Endothelial cell of umbilical vein (primary cell): ENCODE results near the gene FCN1. TPM values are rescaled to one million over a fixed set of nuclear protein-coding genes. Genes with fewer than 3 reads are reported as not detected.

Source experiments
- BruUV-seq: library from RNA; stranded (reverse); fragments of 400-500 nt; replicated peaks from 2 replicates; lab custom pipeline; 2021; lab: Mats Ljungman, UMichigan
- CTCF ChIA-PET: fragments of 300-600, 350-600 bp; sonication (Branson Sonifier 250); formaldehyde crosslinking; loops from one replicate; lab custom pipeline; 2021; ENCODE audit warnings: antibody characterized with exemption, inconsistent platforms; lab: Charles Lee
- POLR2A ChIA-PET: fragments of 300-600, 350-600 bp; sonication (Branson Sonifier 250); formaldehyde crosslinking; loops from one replicate; lab custom pipeline; 2021; ENCODE audit warnings: antibody characterized with exemption, inconsistent platforms; lab: Charles Lee
- DNase-seq: peaks from one replicate; pipeline ENCODE4 v3.0.0-alpha.2; 2011; ENCODE audit warnings: low read depth, low spot score
- FAIRE-seq: peaks from 2 replicates; lab custom pipeline; 2011; peaks lifted over from hg19 to GRCh38; lab: Jason Lieb, UNC
- H2AFZ ChIP-seq: 2 replicates; pipeline ENCODE4 v1.6.0; 2012; ENCODE audit warnings: low read depth, low read length, control low read depth, inconsistent platforms
- H3K27ac ChIP-seq: 2 replicates; pipeline ENCODE4 v1.5.1; 2011; ENCODE audit warnings: low read depth, mild to moderate bottlenecking, control low read depth, low read length, moderate library complexity; ENCODE audit not compliant: insufficient read depth
- H3K27me3 ChIP-seq, 2 experiments: 2 replicates each; pipeline versions ENCODE4 v1.6.0 to v1.6.1; 2011; ENCODE audit warnings: low read length in 2 of 2, mixed read lengths in 1 of 2; ENCODE audit not compliant: control insufficient read depth in 2 of 2, insufficient read depth in 2 of 2
- H3K36me3 ChIP-seq, 2 experiments: 2 replicates in 1 of 2; 3 replicates in 1 of 2; pipeline ENCODE4 v1.5.1; 2011; ENCODE audit warnings: low read length in 2 of 2, mild to moderate bottlenecking in 1 of 2, moderate library complexity in 1 of 2; ENCODE audit not compliant: control insufficient read depth in 2 of 2, insufficient read depth in 2 of 2; ENCODE audit errors: extremely low read depth in 1 of 2
- H3K4me1 ChIP-seq: 3 replicates; pipeline ENCODE4 v1.5.1; 2011; ENCODE audit warnings: mild to moderate bottlenecking, low read length; ENCODE audit not compliant: control insufficient read depth, insufficient read depth; ENCODE audit errors: extremely low read depth
- H3K4me2 ChIP-seq: 2 replicates; pipeline ENCODE4 v1.6.1; 2011; ENCODE audit warnings: low read length, control low read depth, mixed read lengths; ENCODE audit not compliant: insufficient read depth
- H3K4me3 ChIP-seq, 3 experiments: fragments of 200-600 bp in 1 of 3; sonication (generic), shearing (Covaris generic) in 1 of 3; replicated peaks in 1 of 3; 2 replicates each; pipeline ENCODE4 v1.5.1; 2011 to 2016; ENCODE audit warnings: control low read depth in 3 of 3, low read length in 3 of 3, mild to moderate bottlenecking in 2 of 3, inconsistent platforms in 1 of 3, low read depth in 1 of 3, moderate library complexity in 1 of 3; ENCODE audit not compliant: insufficient read depth in 1 of 3
- H3K79me2 ChIP-seq: 2 replicates; pipeline ENCODE4 v1.6.0; 2012; ENCODE audit warnings: low read length, inconsistent platforms; ENCODE audit not compliant: control insufficient read depth, insufficient read depth
- H3K9ac ChIP-seq: replicated peaks from 2 replicates; pipeline ENCODE3; 2011; ENCODE audit warnings: low read length, control low read depth; ENCODE audit not compliant: insufficient read depth; ENCODE audit errors: extremely low read depth
- H3K9me1 ChIP-seq: replicated peaks from 3 replicates; pipeline ENCODE4 v1.6.0; 2011; ENCODE audit warnings: mild to moderate bottlenecking, low read length; ENCODE audit not compliant: control insufficient read depth, insufficient read depth; ENCODE audit errors: extremely low read depth
- H3K9me3 ChIP-seq: replicated peaks from 2 replicates; pipeline ENCODE4 v1.5.1; 2012; ENCODE audit warnings: low read length, inconsistent platforms; ENCODE audit not compliant: control insufficient read depth, insufficient read depth
- H4K20me1 ChIP-seq: replicated peaks from 2 replicates; pipeline ENCODE3; 2011; ENCODE audit warnings: mild to moderate bottlenecking, low read length; ENCODE audit not compliant: control insufficient read depth, insufficient read depth; ENCODE audit errors: extremely low read depth
- CTCF ChIP-seq, 2 donors: IDR thresholded peaks; 1 replicate in 1 of 2; 2 replicates in 1 of 2; pipeline ENCODE4 v1.5.1; 2011; ENCODE audit warnings: low read length in 2 of 2, mild to moderate bottlenecking in 2 of 2, moderate library complexity in 2 of 2, control low read depth in 1 of 2, inconsistent platforms in 1 of 2, low read depth in 1 of 2; ENCODE audit not compliant: insufficient read depth in 1 of 2; ENCODE audit errors: extremely low read depth in 1 of 2
- EZH2 ChIP-seq: IDR thresholded peaks from 2 replicates; pipeline ENCODE4 v1.6.1; 2012; ENCODE audit warnings: borderline replicate concordance, low read depth, mild to moderate bottlenecking, moderate library complexity, low read length, inconsistent platforms; ENCODE audit not compliant: severe bottlenecking
- FOS ChIP-seq: IDR thresholded peaks from 2 replicates; pipeline ENCODE4 v1.6.1; 2011; ENCODE audit warnings: mild to moderate bottlenecking, low read length, moderate library complexity, borderline replicate concordance; ENCODE audit not compliant: insufficient read depth
- GATA2 ChIP-seq: IDR thresholded peaks from 2 replicates; pipeline ENCODE4 v1.7.0; 2011; ENCODE audit warnings: low read depth, mild to moderate bottlenecking, moderate library complexity, mixed read lengths, low read length; ENCODE audit not compliant: insufficient read length, insufficient read depth
- MAX ChIP-seq: IDR thresholded peaks from 2 replicates; pipeline ENCODE4 v1.6.1; 2011; ENCODE audit not compliant: insufficient read depth, insufficient read length
- MYC ChIP-seq: IDR thresholded peaks from one replicate; pipeline ENCODE4 v1.6.1; 2011; ENCODE audit warnings: mild to moderate bottlenecking, low read depth, low read length
- POLR2A ChIP-seq: IDR thresholded peaks from 2 replicates; pipeline ENCODE4 v1.6.1; 2012; ENCODE audit warnings: low read depth, mild to moderate bottlenecking, control low read depth, low read length
- POLR2AphosphoS5 ChIP-seq: IDR thresholded peaks from 2 replicates; pipeline ENCODE4 v1.6.1; 2012; ENCODE audit warnings: low read depth, mild to moderate bottlenecking, control low read depth, low read length, moderate library complexity; ENCODE audit not compliant: insufficient read depth
- dilution Hi-C: fragments of 300-500 bp; cut with MboI; formaldehyde crosslinking; loops from one replicate; pipeline ENCODE4 v1.15.0; 2019; ENCODE audit warnings: low sequenced_read_pairs; ENCODE audit not compliant: extremely low pct_ligation_motif_present
- intact Hi-C: fragments of 100-400 bp; cut with micrococcal nuclease; formaldehyde crosslinking; loops from one replicate; pipeline ENCODE4 v1.10.0; 2022
- polyA plus RNA-seq, 4 experiments: library from polyadenylated mRNA; depleted of rRNA in 3 of 4; stranded (reverse) in 3 of 4; unstranded in 1 of 4; fragments of >200 nt; gene quantifications; 2 replicates each; pipeline versions ENCODE4 v1.2.1 to v1.2.3, GENCODE V29; 2011 to 2012; ENCODE audit warnings: missing spikeins in 1 of 4
- total RNA-seq: library from RNA; stranded (reverse); gene quantifications from 2 replicates; pipeline ENCODE4 v1.2.3, GENCODE V29; 2021

The FCN1 gene
- total and polyA plus RNA-seq, 2 donors (not counting 3 experiments of a cell fraction or from before 2014, with no cell fraction given) = not detected

- intact Hi-C loops = no loop called here
- H3K36me3 ChIP-seq = no peaks in the 10 kb centered on the region
- no peaks in the 10 kb centered on the region for H3K4me1 ChIP-seq
- FAIRE-seq (no peak), DNase-seq (no peak)
- TF ChIP-seq MAX (no peak), MYC (no peak), POLR2A (no peak), FOS (no peak), CTCF (IDR thresholded peaks at IDR 0.05; ENCODE audit: extremely low read depth in 1 of 2, insufficient read depth in 1 of 2, low read depth in 1 of 2, low read length in 2 of 2) (no peak), EZH2 (no peak), POLR2AphosphoS5 (no peak), GATA2 (no peak)
- no peaks in the 10 kb centered on the region for H4K20me1 ChIP-seq
- no TSS peak for BruUV-seq
- dilution Hi-C loops = no loop called here
- no peaks in the 10 kb centered on the region for H3K27me3 ChIP-seq
- H3K9me3 ChIP-seq = no peaks in the 10 kb centered on the region
- no peak overlapping the region for H3K4me2 ChIP-seq
- H3K79me2 ChIP-seq = no peaks in the 10 kb centered on the region
- no peak overlapping the region for H3K4me3 ChIP-seq
- no peak overlapping the region for H3K9ac ChIP-seq
- ChIA-PET CTCF (no interaction called here), POLR2A (no interaction called here)
- H3K9me1 ChIP-seq = no peaks in the 10 kb centered on the region
- no peak overlapping the region for H2AFZ ChIP-seq
- H3K27ac ChIP-seq = no peak overlapping the region
Measured at GRCh38 chr9:134964271-134965055, 46.8 kb upstream of the FCN1 start.
